ENCODE measurements around the gene SEC14L3. TPM values are rescaled to one million over a fixed set of nuclear protein-coding genes. Genes with fewer than 3 reads are reported as not detected.
"Not testable (repeated sequence)": the region's sequence is repeated elsewhere in the genome, so short reads cannot be mapped to it uniquely, and the experiment has no call there.

Gene SEC14L3
- total RNA-seq, 2 experiments from 2014 or later, result 0.25 TPM; not detected in 1

- no peak for DNase-seq
- ChIA-PET POLR2A (no interaction called here), CTCF (interaction anchor here (1.3 kb wide), 1 partner anchor 48 kb away, joined by 5 read pairs; no protein-coding TSS in a partner anchor)
- Mint-ChIP-seq H3K4me1 (peaks cover 18% of the 10 kb centered on the region), H3K27me3 (peaks cover 9% of the 10 kb centered on the region), H3K36me3 (ENCODE audit: low read depth) (no peaks in the 10 kb centered on the region), H3K4me3 (no peak overlapping the region), H3K9me3 (no peaks in the 10 kb centered on the region), H3K27ac (no peak overlapping the region)
Observed at GRCh38 chr22:30474683-30475424, 3.0 kb upstream of the SEC14L3 start.

GRCh38 chr22:30474121-30474520 lies 2.3 kb upstream of the SEC14L3 start:
- POLR2A ChIA-PET, result no interaction called here
- H3K9me3 Mint-ChIP-seq, result no peaks in the 10 kb centered on the region
- no peak overlapping the region for H3K4me3 Mint-ChIP-seq
- H3K36me3 Mint-ChIP-seq (ENCODE audit: low read depth), result no peaks in the 10 kb centered on the region
- peaks cover 19% of the 10 kb centered on the region for H3K4me1 Mint-ChIP-seq
- DNase-seq, result no peak
- CTCF ChIA-PET, result no interaction called here
- no peak overlapping the region for H3K27ac Mint-ChIP-seq
- H3K27me3 Mint-ChIP-seq, result peaks cover 9% of the 10 kb centered on the region

- Mint-ChIP-seq H3K4me3 (no peak overlapping the region), H3K9me3 (no peaks in the 10 kb centered on the region), H3K27ac (no peak overlapping the region), H3K4me1 (peaks cover 19% of the 10 kb centered on the region), H3K36me3 (ENCODE audit: low read depth) (no peaks in the 10 kb centered on the region), H3K27me3 (peaks cover 11% of the 10 kb centered on the region)
- no peak for DNase-seq
- ChIA-PET CTCF (no interaction called here), POLR2A (no interaction called here)
Observed at GRCh38 chr22:30472994-30473720, 1.3 kb upstream of the SEC14L3 start.

- Mint-ChIP-seq H3K4me1 (peaks cover 19% of the 10 kb centered on the region), H3K27ac (peak overlapping the region; percentile 38), H3K9me3 (no peaks in the 10 kb centered on the region), H3K36me3 (ENCODE audit: low read depth) (no peaks in the 10 kb centered on the region), H3K4me3 (no peak overlapping the region), H3K27me3 (peaks cover 20% of the 10 kb centered on the region)
- ChIA-PET CTCF (no interaction called here), POLR2A (no interaction called here)
- no peak for DNase-seq
Observed at GRCh38 chr22:30470655-30471054, 1.2 kb downstream of the SEC14L3 start.

GRCh38 chr22:30469165-30469564 lies 2.7 kb downstream of the SEC14L3 start:
- DNase-seq, result no peak
- Mint-ChIP-seq H3K36me3 (ENCODE audit: low read depth) (no peaks in the 10 kb centered on the region), H3K27me3 (peaks cover 27% of the 10 kb centered on the region), H3K4me1 (peaks cover 19% of the 10 kb centered on the region), H3K4me3 (no peak overlapping the region), H3K9me3 (no peaks in the 10 kb centered on the region), H3K27ac (no peak overlapping the region)
- CTCF ChIA-PET, result no interaction called here
- POLR2A ChIA-PET, result no interaction called here

- peaks cover 11% of the 10 kb centered on the region for H3K27me3 Mint-ChIP-seq
- H3K4me3 Mint-ChIP-seq; POLR2A ChIA-PET; H3K27ac Mint-ChIP-seq; H3K4me1 Mint-ChIP-seq; H3K9me3 Mint-ChIP-seq; DNase-seq; CTCF ChIA-PET; H3K36me3 Mint-ChIP-seq (ENCODE audit: low read depth): not testable (repeated sequence)
Observed at GRCh38 chr22:30460555-30460954, 11.3 kb downstream of the SEC14L3 start.

- ChIA-PET CTCF (no interaction called here), POLR2A (no interaction called here)
- Mint-ChIP-seq H3K27me3 (peaks cover 8% of the 10 kb centered on the region), H3K27ac (no peak overlapping the region), H3K4me3 (no peak overlapping the region), H3K4me1 (peaks cover 8% of the 10 kb centered on the region), H3K9me3 (peaks cover 2% of the 10 kb centered on the region), H3K36me3 (ENCODE audit: low read depth) (no peaks in the 10 kb centered on the region)
- no peak for DNase-seq
Observed at GRCh38 chr22:30460147-30460546, 11.7 kb downstream of the SEC14L3 start.

GRCh38 chr22:30459181-30460052 lies 12.4 kb downstream of the SEC14L3 start:
- peak; percentile 49 for DNase-seq
- ChIA-PET POLR2A (interaction anchor here (0.7 to 1.1 kb wide), 2 partner anchors 9 to 23 kb away, joined by 3 read pairs; no protein-coding TSS in a partner anchor), CTCF (no interaction called here)
- Mint-ChIP-seq H3K4me3 (no peak overlapping the region), H3K9me3 (peaks cover 2% of the 10 kb centered on the region), H3K27me3 (peaks cover 2% of the 10 kb centered on the region), H3K27ac (no peak overlapping the region), H3K4me1 (peaks cover 8% of the 10 kb centered on the region), H3K36me3 (ENCODE audit: low read depth) (no peaks in the 10 kb centered on the region)

GRCh38 chr22:30457981-30458380 lies 13.8 kb downstream of the SEC14L3 start:
- ChIA-PET POLR2A (interaction anchor here (0.6 kb wide), 1 partner anchor 1060 kb away, joined by 3 read pairs; no protein-coding TSS in a partner anchor), CTCF (no interaction called here)
- Mint-ChIP-seq H3K27ac (no peak overlapping the region), H3K4me3 (no peak overlapping the region), H3K9me3 (peaks cover 2% of the 10 kb centered on the region), H3K4me1 (peaks cover 8% of the 10 kb centered on the region), H3K27me3 (peaks cover 2% of the 10 kb centered on the region), H3K36me3 (ENCODE audit: low read depth) (no peaks in the 10 kb centered on the region)
- DNase-seq, result no peak

- ChIA-PET CTCF (no interaction called here), POLR2A (no interaction called here)
- H3K27me3 Mint-ChIP-seq, result peaks cover 10% of the 10 kb centered on the region
- H3K4me3 Mint-ChIP-seq, result no peak overlapping the region
- no peak for DNase-seq
- peaks cover 2% of the 10 kb centered on the region for H3K9me3 Mint-ChIP-seq
- no peaks in the 10 kb centered on the region for H3K36me3 Mint-ChIP-seq (ENCODE audit: low read depth)
- peaks cover 8% of the 10 kb centered on the region for H3K4me1 Mint-ChIP-seq
- H3K27ac Mint-ChIP-seq, result no peak overlapping the region
Observed at GRCh38 chr22:30455075-30455840, 16.6 kb downstream of the SEC14L3 start.

- Mint-ChIP-seq H3K4me1 (peaks cover under 1% of the 10 kb centered on the region), H3K27ac (no peak overlapping the region), H3K9me3 (peaks cover 2% of the 10 kb centered on the region), H3K36me3 (ENCODE audit: low read depth) (no peaks in the 10 kb centered on the region), H3K27me3 (peaks cover 10% of the 10 kb centered on the region), H3K4me3 (no peak overlapping the region)
- POLR2A ChIA-PET, result interaction anchor here (0.6 kb wide), 1 partner anchor 39 kb away, joined by 3 read pairs; no protein-coding TSS in a partner anchor
- peak; percentile 45 for DNase-seq
- CTCF ChIA-PET, result interaction anchor here (1.0 kb wide), 1 partner anchor 34 kb away, joined by 3 read pairs; no protein-coding TSS in a partner anchor
Observed at GRCh38 chr22:30453731-30454510, 17.9 kb downstream of the SEC14L3 start.

GRCh38 chr22:30452861-30453260 lies 19.0 kb downstream of the SEC14L3 start:
- CTCF ChIA-PET, result interaction anchor here (1.0 to 1.1 kb wide), 2 partner anchors 9 to 35 kb away, joined by 3 to 6 read pairs; no protein-coding TSS in a partner anchor
- Mint-ChIP-seq H3K4me3 (no peak overlapping the region), H3K36me3 (ENCODE audit: low read depth) (no peaks in the 10 kb centered on the region), H3K27ac (no peak overlapping the region), H3K9me3 (peaks cover 2% of the 10 kb centered on the region), H3K4me1 (no peaks in the 10 kb centered on the region), H3K27me3 (peaks cover 10% of the 10 kb centered on the region)
- POLR2A ChIA-PET, result no interaction called here
- no peak for DNase-seq

Data from activated CD4-positive, alpha-beta memory T cell treated with anti-CD3 and anti-CD28 coated beads, Interleukin-2, amount 10 ng/mL, durations not matched to agents 7 days and 5 days (primary cell).